Calu3 (cell line): ENCODE data around the gene CATSPERB. TPM values are rescaled to one million over a fixed set of nuclear protein-coding genes. Genes with fewer than 3 reads are reported as not detected.

ENCODE experiments used
- BruUV-seq: library from RNA; stranded (reverse); fragments of 400-500 nt; replicated peaks from 2 replicates; lab custom pipeline; 2021; lab: Mats Ljungman, UMichigan
- CTCF ChIA-PET: fragments of 300-600 bp; sonication (Branson Sonifier 250); formaldehyde crosslinking; loops from one replicate; lab custom pipeline; 2022; ENCODE audit warnings: antibody characterized with exemption; lab: Charles Lee
- DNase-seq: peaks from one replicate; pipeline ENCODE4 v3.0.0; 2022
- H3K27ac Mint-ChIP-seq: one replicate; pipeline ENCODE4 v1.8.0; 2022; ENCODE audit warnings: mixed read lengths; ENCODE audit not compliant: unreplicated experiment
- H3K27me3 Mint-ChIP-seq: one replicate; pipeline ENCODE4 v1.8.0; 2022; ENCODE audit warnings: mixed read lengths; ENCODE audit not compliant: unreplicated experiment
- H3K36me3 Mint-ChIP-seq: one replicate; pipeline ENCODE4 v1.8.0; 2022; ENCODE audit warnings: mild to moderate bottlenecking, moderate library complexity, mixed read lengths; ENCODE audit not compliant: insufficient read depth, unreplicated experiment
- H3K4me1 Mint-ChIP-seq: one replicate; pipeline ENCODE4 v1.8.0; 2022; ENCODE audit warnings: mild to moderate bottlenecking, low read depth, mixed read lengths; ENCODE audit not compliant: unreplicated experiment
- H3K4me3 Mint-ChIP-seq: one replicate; pipeline ENCODE4 v1.8.0; 2022; ENCODE audit warnings: mild to moderate bottlenecking, low read depth, moderate library complexity, mixed read lengths; ENCODE audit not compliant: unreplicated experiment
- H3K9me3 Mint-ChIP-seq: one replicate; pipeline ENCODE4 v1.8.0; 2022; ENCODE audit warnings: low read depth, mixed read lengths; ENCODE audit not compliant: unreplicated experiment
- CTCF ChIP-seq: fragments of 200-600 bp; IDR thresholded peaks from one replicate; pipeline ENCODE4 v1.8.0; 2022; ENCODE audit warnings: antibody characterized with exemption; ENCODE audit not compliant: unreplicated experiment
- intact Hi-C: fragments of 100-400 bp; cut with micrococcal nuclease; formaldehyde crosslinking; loops from one replicate; pipeline ENCODE4 v1.10.0; 2022; ENCODE audit not compliant: unreplicated experiment
- total RNA-seq: library from RNA; stranded (reverse); gene quantifications from 2 replicates; pipeline ENCODE4 v1.2.3, GENCODE V29; 2022

Gene CATSPERB
- total RNA-seq, 1 experiment from 2014 or later = 10.2 TPM

- CTCF ChIA-PET = interaction anchor here (0.6 kb wide), 1 partner anchor 264 kb away, joined by 3 read pairs; no protein-coding TSS in a partner anchor
- BruUV-seq = no TSS peak
Measured at GRCh38 chr14:91647856-91648255, 84.0 kb downstream of the CATSPERB start.

GRCh38 chr14:91636604-91637003, 95.3 kb downstream of the CATSPERB start:
- DNase-seq = no peak
- H3K36me3 Mint-ChIP-seq = no peaks in the 10 kb centered on the region
- TF ChIP-seq CTCF = no peak
- no peaks in the 10 kb centered on the region for H3K27me3 Mint-ChIP-seq
- CTCF ChIA-PET = no interaction called here
- H3K4me3 Mint-ChIP-seq = no peak overlapping the region
- H3K4me1 Mint-ChIP-seq = no peaks in the 10 kb centered on the region
- no peaks in the 10 kb centered on the region for H3K9me3 Mint-ChIP-seq
- no TSS peak for BruUV-seq
- no peak overlapping the region for H3K27ac Mint-ChIP-seq
- intact Hi-C loops = no loop called here

More at GRCh38 chr14:91647856-91648255, 84.0 kb downstream of the CATSPERB start:
- no peaks in the 10 kb centered on the region for H3K4me1 Mint-ChIP-seq
- H3K36me3 Mint-ChIP-seq = peaks cover 5% of the 10 kb centered on the region
- no peak for TF ChIP-seq CTCF
- no peak overlapping the region for H3K27ac Mint-ChIP-seq
- no peak for DNase-seq
- intact Hi-C loops = no loop called here
- H3K27me3 Mint-ChIP-seq = no peaks in the 10 kb centered on the region
- H3K4me3 Mint-ChIP-seq = no peak overlapping the region
- peaks cover 6% of the 10 kb centered on the region for H3K9me3 Mint-ChIP-seq

GRCh38 chr14:91624757-91625156, 107.1 kb downstream of the CATSPERB start:
- Mint-ChIP-seq H3K4me1 (no peaks in the 10 kb centered on the region), H3K27ac (no peak overlapping the region), H3K4me3 (no peak overlapping the region), H3K9me3 (peaks cover 2% of the 10 kb centered on the region), H3K27me3 (no peaks in the 10 kb centered on the region), H3K36me3 (no peaks in the 10 kb centered on the region)
- CTCF ChIA-PET = no interaction called here
- intact Hi-C loops = no loop called here
- no TSS peak for BruUV-seq
- no peak for TF ChIP-seq CTCF
- DNase-seq = no peak

GRCh38 chr14:91614187-91614586, 117.7 kb downstream of the CATSPERB start:
- H3K9me3 Mint-ChIP-seq = no peaks in the 10 kb centered on the region
- intact Hi-C loops = no loop called here
- no peaks in the 10 kb centered on the region for H3K27me3 Mint-ChIP-seq
- H3K4me1 Mint-ChIP-seq = no peaks in the 10 kb centered on the region
- no peak overlapping the region for H3K27ac Mint-ChIP-seq
- H3K36me3 Mint-ChIP-seq = no peaks in the 10 kb centered on the region
- no peak for TF ChIP-seq CTCF
- CTCF ChIA-PET = no interaction called here
- BruUV-seq = no TSS peak
- no peak overlapping the region for H3K4me3 Mint-ChIP-seq
- no peak for DNase-seq
